ENCODE measurements around the gene PRKG2. TPM values are rescaled to one million over a fixed set of nuclear protein-coding genes. Genes with fewer than 3 reads are reported as not detected.

PRKG2 gene, protein sequence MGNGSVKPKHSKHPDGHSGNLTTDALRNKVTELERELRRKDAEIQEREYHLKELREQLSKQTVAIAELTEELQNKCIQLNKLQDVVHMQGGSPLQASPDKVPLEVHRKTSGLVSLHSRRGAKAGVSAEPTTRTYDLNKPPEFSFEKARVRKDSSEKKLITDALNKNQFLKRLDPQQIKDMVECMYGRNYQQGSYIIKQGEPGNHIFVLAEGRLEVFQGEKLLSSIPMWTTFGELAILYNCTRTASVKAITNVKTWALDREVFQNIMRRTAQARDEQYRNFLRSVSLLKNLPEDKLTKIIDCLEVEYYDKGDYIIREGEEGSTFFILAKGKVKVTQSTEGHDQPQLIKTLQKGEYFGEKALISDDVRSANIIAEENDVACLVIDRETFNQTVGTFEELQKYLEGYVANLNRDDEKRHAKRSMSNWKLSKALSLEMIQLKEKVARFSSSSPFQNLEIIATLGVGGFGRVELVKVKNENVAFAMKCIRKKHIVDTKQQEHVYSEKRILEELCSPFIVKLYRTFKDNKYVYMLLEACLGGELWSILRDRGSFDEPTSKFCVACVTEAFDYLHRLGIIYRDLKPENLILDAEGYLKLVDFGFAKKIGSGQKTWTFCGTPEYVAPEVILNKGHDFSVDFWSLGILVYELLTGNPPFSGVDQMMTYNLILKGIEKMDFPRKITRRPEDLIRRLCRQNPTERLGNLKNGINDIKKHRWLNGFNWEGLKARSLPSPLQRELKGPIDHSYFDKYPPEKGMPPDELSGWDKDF
- polyA plus RNA-seq (2011; rRNA removed) = 3.4 and 5.3 TPM in 2 replicates
- polyA plus RNA-seq (2012; cell fraction: cytosol; rRNA removed) = 0.24 and 0.26 TPM in 2 replicates
- polyA plus RNA-seq (2012; cell fraction: nucleus; rRNA removed) = 0.10 and 0.32 TPM in 2 replicates
- 0.87 to 1.0 TPM (median 0.96 TPM) in 3 replicates for polyA plus RNA-seq (2017; fragmentation: RNase III; extraction: RNeasy Plus Mini Kit Qiagen cat#74134 plus additional on column Dnase treatment)
- 0.92 and 2.1 TPM in 2 replicates for polyA minus RNA-seq (2011; rRNA and poly(A)+ RNA removed)

DNA sequence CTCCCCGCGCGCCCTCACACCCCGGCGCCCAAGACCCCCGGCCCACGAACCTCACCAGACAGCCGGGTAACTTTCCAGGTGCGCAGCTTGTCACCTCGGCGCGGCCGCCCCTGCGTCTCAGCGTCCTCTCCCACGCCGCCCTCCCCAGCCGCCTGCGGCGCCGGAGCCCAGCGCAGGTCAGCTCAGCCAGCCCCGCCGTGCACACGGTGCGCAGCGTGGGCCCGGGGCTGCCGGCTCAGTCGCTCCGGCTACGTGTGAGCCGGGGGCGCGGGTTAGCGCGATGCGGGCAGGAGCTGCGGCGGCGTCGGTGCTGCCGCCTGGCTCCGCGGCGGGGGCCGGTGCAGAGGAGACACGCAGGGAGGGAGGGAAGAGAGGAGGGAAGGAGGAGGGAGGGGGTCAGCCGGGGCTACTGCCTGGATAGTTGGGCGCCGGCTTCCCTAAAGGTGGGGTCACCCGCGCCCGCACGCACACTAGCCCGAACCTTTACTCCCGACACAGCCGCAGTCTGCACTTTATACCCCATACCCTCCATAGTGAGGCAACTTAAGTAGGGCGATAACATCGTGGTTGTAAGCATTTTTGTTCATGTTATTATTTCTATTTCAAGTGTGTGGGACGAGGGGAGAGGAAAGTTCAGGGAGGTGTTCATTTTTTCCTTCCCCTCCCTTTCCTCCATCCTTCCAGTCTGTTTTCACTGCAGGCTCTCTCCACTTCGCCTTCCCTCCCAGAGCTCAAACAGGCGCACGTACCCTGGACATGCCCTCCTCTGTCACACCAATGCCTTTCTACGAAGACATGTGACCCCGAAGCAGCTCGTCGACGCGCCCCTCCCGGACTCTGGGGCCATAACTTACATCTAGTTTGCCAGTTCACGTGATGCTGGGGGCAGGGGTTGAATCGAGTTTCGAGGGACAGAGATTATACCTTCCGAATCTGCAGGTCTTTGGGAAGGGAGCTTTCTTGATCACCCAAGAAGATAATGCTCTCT lies at the start of gene PRKG2:
PRKG2 (minus strand) TSS at position 342 of the 988 bp plus-strand sequence. CDS start 10,175 bp downstream, outside the sequence.
- CTCF ChIA-PET = interaction anchor here (1.1 kb wide), 1 partner anchor 17 kb away, joined by 3 read pairs; no protein-coding TSS in a partner anchor
- POLR2A ChIA-PET = no interaction called here

DNA sequence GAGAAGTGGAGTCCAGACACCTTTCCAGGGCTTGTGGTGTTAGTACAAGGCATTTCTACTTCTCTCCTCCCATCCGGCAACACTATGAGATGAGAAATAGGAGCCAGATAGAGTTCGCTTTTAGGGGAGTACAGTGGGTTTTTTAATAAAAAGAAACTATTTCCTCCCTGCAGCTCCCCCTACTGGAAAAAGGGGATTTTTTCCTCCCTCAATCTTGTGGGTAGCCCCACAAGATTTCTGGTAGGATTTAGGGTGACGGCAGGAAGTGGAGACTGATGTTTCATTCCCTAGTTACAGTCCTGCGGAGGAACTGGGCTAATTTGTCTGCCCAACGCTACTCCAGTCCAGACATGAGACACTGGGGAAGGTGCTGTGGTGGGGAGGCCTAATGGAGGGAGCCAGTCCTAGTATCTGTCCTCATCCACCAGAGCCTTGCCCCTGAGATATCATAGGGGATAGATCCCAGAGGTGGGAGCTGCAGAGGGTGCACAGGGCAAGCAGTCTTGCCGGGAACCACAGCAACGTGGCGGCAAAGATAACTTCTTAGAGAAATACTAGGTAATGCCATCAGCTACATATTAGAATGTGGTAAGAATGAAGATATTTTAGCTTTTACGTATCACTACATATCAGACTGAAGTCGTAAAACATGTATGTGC lies 45.5 kb upstream of the PRKG2 start:
- Histone ChIP-seq H3K9me3 (no peaks in the 10 kb centered on the region), H3K4me3 (no peak overlapping the region), H3K4me2 (no peak overlapping the region), H3K4me1 (peaks cover 16% of the 10 kb centered on the region; the same call in 1 of the 3 replicates), H3K27ac (no peak overlapping the region)
- ATAC-seq (no peak), FAIRE-seq (no peak), DNase-seq (ENCODE audit: low read depth in 1 of 2, low spot score in 1 of 2) (no peak)
- POLR2A ChIA-PET = no interaction called here
- 62% methylated on average over 10 of the region's 10 CpGs for WGBS (ENCODE audit: missing lambda C conversion rate)
- TF ChIP-seq RAD21 (conservative IDR thresholded peaks at IDR 0.05 in 1 of 2, IDR thresholded peaks at IDR 0.05 in 1 of 2) (no peak; a peak in 1 of 5 replicates), CTCF (IDR thresholded peaks at IDR 0.05) (peak; percentile 18; the same call in 1 of the 3 replicates)
- CTCF ChIA-PET = interaction anchor here (1.4 to 2.6 kb wide), 4 partner anchors 9 to 191 kb away, joined by 3 to 12 read pairs (median 7); no protein-coding TSS in a partner anchor

More for the DNA sequence above, at the start of gene PRKG2:
- Histone ChIP-seq H3K4me3 (peak within 1 kb of the TSS; percentile 47), H3K27ac (peak within 1 kb of the TSS in 1 of 2 experiments; percentile 52; a peak in 1 of 6 replicates), H3K4me1 (no peaks in the 10 kb centered on the region), H3K4me2 (peak within 1 kb of the TSS; percentile 96), H3K9me3 (peaks cover 2% of the 10 kb centered on the region; the same call in 1 of the 3 replicates)
- WGBS (ENCODE audit: missing lambda C conversion rate) = 12% methylated on average over 10 of the region's 75 CpGs
- DNase-seq (ENCODE audit: low read depth in 1 of 2, low spot score in 1 of 2) (no peak), FAIRE-seq (no peak), ATAC-seq (peak; percentile 60 to 74)
- TF ChIP-seq SREBF2 (IDR thresholded peaks at IDR 0.05) = no peak
- no peak for TF ChIP-seq BCL3 (IDR thresholded peaks at IDR 0.05)
- no peak for TF ChIP-seq FOSL2 (IDR thresholded peaks at IDR 0.05)
- no peak for TF ChIP-seq FOSL2 (CRISPR knock-in tag; IDR thresholded peaks at IDR 0.05)
- TF ChIP-seq HEYL (CRISPR knock-in tag; IDR thresholded peaks at IDR 0.05) = no peak

DNA sequence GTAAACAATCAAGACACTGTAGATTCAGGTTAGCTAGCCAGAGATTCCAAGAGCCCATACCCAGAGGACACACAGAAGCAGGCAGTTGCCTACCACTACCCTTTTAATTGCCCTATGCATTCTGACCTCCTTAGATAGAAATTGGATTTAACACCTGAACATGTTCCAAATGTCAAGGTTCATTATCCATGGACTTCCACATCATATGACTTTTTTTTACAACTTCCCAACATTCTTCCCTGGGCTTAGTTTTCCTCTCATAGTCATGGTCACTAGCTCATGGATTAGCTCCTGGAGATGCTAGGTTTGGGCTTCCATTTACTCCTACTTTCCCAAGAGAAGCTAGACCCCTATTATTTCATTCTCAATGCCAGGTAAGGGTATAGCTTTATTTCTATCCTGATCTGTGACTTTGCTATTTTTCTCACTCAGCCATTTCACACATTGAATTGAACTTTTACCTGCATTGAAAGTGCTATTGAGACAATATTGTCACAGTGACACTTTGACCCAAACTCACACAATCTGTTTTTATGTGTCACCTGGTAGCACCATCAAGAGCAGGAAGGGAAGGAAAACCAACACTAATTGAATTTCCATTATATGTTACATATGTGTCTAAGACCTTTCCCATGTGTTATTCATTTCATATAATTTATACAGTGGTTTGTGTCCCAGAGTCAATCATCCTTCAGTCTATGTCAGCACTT lies 44.0 kb upstream of the PRKG2 start:
- H3K4me2 ChIP-seq = no peak overlapping the region
- H3K4me3 ChIP-seq = no peak overlapping the region
- ChIA-PET POLR2A (no interaction called here), CTCF (interaction anchor here (1.4 to 2.6 kb wide), 3 partner anchors 11 to 95 kb away, joined by 3 to 10 read pairs (median 4); no protein-coding TSS in a partner anchor)
- ATAC-seq (no peak), FAIRE-seq (no peak), DNase-seq (ENCODE audit: low read depth in 1 of 2, low spot score in 1 of 2) (no peak)
- H3K27ac ChIP-seq = no peak overlapping the region
- TF ChIP-seq SMC3 (IDR thresholded peaks at IDR 0.05) (no peak), E2F6 (IDR thresholded peaks at IDR 0.05; ENCODE audit: borderline replicate concordance, low read depth) (no peak), JUN (IDR thresholded peaks at IDR 0.05) (no peak)
- TF ChIP-seq, protein P1, sequence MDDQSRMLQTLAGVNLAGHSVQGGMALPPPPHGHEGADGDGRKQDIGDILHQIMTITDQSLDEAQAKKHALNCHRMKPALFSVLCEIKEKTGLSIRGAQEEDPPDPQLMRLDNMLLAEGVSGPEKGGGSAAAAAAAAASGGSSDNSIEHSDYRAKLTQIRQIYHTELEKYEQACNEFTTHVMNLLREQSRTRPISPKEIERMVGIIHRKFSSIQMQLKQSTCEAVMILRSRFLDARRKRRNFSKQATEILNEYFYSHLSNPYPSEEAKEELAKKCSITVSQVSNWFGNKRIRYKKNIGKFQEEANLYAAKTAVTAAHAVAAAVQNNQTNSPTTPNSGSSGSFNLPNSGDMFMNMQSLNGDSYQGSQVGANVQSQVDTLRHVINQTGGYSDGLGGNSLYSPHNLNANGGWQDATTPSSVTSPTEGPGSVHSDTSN (IDR thresholded peaks at IDR 0.05) = no peak
- peaks cover 16% of the 10 kb centered on the region; the same call in 1 of the 3 replicates for H3K4me1 ChIP-seq
- no peaks in the 10 kb centered on the region for H3K9me3 ChIP-seq
